ENCODE data around the gene RELL1. TPM values are rescaled to one million over a fixed set of nuclear protein-coding genes. Genes with fewer than 3 reads are reported as not detected.

RELL1 gene
- total and polyA plus RNA-seq, 2 donors (not counting 1 experiment from before 2014, with no cell fraction given): 0.64 to 3.2 TPM

DNA sequence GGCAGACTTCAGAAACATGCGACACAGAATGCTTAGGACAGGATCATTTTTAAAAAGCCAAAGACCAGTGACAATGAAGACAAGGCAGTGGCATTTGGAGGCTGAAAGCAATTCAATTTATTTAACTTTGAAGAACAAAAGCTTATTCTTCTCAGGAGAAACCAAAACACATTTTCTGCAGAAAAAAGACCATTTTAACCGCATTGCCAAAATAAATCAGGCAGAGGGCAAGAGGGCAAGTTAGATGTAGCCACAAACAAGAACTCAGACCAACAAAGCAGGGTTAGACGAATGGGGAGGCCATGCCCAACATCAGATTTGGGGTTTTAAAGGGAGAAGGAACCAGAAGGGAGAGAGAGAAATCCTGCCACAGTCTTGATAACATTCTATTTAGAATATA lies 58.9 kb downstream of the RELL1 start:
- Mint-ChIP-seq H3K27me3 (no peaks in the 10 kb centered on the region), H3K9me3 (ENCODE audit: insufficient read depth) (no peaks in the 10 kb centered on the region), H3K4me1 (no peaks in the 10 kb centered on the region), H3K27ac (no peak overlapping the region), H3K4me3 (no peak overlapping the region)
- intact Hi-C loops (cut with micrococcal nuclease): no loop called here
- DNase-seq: no peak
- TF ChIP-seq EZH2 (IDR thresholded peaks at IDR 0.05; ENCODE audit: borderline replicate concordance, insufficient read depth, low read depth, low read length, poor library complexity, severe bottlenecking): no peak
- TF ChIP-seq, protein P1, sequence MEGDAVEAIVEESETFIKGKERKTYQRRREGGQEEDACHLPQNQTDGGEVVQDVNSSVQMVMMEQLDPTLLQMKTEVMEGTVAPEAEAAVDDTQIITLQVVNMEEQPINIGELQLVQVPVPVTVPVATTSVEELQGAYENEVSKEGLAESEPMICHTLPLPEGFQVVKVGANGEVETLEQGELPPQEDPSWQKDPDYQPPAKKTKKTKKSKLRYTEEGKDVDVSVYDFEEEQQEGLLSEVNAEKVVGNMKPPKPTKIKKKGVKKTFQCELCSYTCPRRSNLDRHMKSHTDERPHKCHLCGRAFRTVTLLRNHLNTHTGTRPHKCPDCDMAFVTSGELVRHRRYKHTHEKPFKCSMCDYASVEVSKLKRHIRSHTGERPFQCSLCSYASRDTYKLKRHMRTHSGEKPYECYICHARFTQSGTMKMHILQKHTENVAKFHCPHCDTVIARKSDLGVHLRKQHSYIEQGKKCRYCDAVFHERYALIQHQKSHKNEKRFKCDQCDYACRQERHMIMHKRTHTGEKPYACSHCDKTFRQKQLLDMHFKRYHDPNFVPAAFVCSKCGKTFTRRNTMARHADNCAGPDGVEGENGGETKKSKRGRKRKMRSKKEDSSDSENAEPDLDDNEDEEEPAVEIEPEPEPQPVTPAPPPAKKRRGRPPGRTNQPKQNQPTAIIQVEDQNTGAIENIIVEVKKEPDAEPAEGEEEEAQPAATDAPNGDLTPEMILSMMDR (IDR thresholded peaks at IDR 0.05): no peak
- WGBS (ENCODE audit: insufficient coverage): 100% methylated on average over 1 of the region's 3 CpGs
- no peaks in the 10 kb centered on the region for H3K4me1 ChIP-seq (ENCODE audit: control insufficient read depth in 2 of 2, insufficient read depth in 2 of 2, low read length in 2 of 2)
- no peak overlapping the region for H3K27ac ChIP-seq (ENCODE audit: low read length in 2 of 2)
- H3K4me2 ChIP-seq (replicated peaks; ENCODE audit: low read depth, low read length, poor library complexity, severe bottlenecking): no peak overlapping the region
- no peaks in the 10 kb centered on the region for H3K9me3 ChIP-seq (ENCODE audit: control extremely low read depth in 1 of 3, control insufficient read depth in 2 of 3, insufficient read depth in 1 of 3, low read length in 2 of 3)
- no peak overlapping the region for H3K4me3 ChIP-seq (ENCODE audit: control extremely low read depth in 1 of 5, extremely low read depth in 1 of 5, insufficient read depth in 1 of 5, low read depth in 2 of 5, low read length in 4 of 5)
- ChIA-PET POLR2A (no interaction called here), CTCF (no interaction called here)
- H3K9ac ChIP-seq (ENCODE audit: low read length): no peak overlapping the region
- H3K36me3 ChIP-seq (replicated peaks in 1 of 2; ENCODE audit: control extremely low read depth in 1 of 2, control insufficient read depth in 1 of 2, extremely low read depth in 1 of 2, insufficient read depth in 2 of 2, low read length in 1 of 2): no peaks in the 10 kb centered on the region
- no peaks in the 10 kb centered on the region for H3K79me2 ChIP-seq (ENCODE audit: control insufficient read depth, insufficient read depth, low read length)
- no peaks in the 10 kb centered on the region for H4K20me1 ChIP-seq (ENCODE audit: control insufficient read depth, insufficient read depth, low read length, poor library complexity, severe bottlenecking)
- H3K27me3 ChIP-seq (replicated peaks in 1 of 4; ENCODE audit: control extremely low read depth in 1 of 4, control insufficient read depth in 3 of 4, insufficient read depth in 4 of 4, low read length in 3 of 4): no peaks in the 10 kb centered on the region
- no peak for ATAC-seq (ENCODE audit: low read depth)
- H2AFZ ChIP-seq (ENCODE audit: insufficient read depth, low read depth, low read length, poor library complexity, severe bottlenecking): no peak overlapping the region

GRCh38 chr4:37625499-37625898 lies 60.7 kb downstream of the RELL1 start:
- no peak overlapping the region for H2AFZ ChIP-seq (ENCODE audit: insufficient read depth, low read depth, low read length, poor library complexity, severe bottlenecking)
- WGBS (ENCODE audit: insufficient coverage): no CpG with 5 or more reads among the region's 1 CpG
- H3K27ac ChIP-seq (ENCODE audit: low read length in 2 of 2): no peak overlapping the region
- CTCF ChIA-PET: no interaction called here
- TF ChIP-seq, protein P1 (IDR thresholded peaks at IDR 0.05): no peak
- no peak for TF ChIP-seq EZH2 (IDR thresholded peaks at IDR 0.05; ENCODE audit: borderline replicate concordance, insufficient read depth, low read depth, low read length, poor library complexity, severe bottlenecking)
- H4K20me1 ChIP-seq (ENCODE audit: control insufficient read depth, insufficient read depth, low read length, poor library complexity, severe bottlenecking): no peaks in the 10 kb centered on the region
- no peaks in the 10 kb centered on the region for H3K27me3 ChIP-seq (replicated peaks in 1 of 4; ENCODE audit: control extremely low read depth in 1 of 4, control insufficient read depth in 3 of 4, insufficient read depth in 4 of 4, low read length in 3 of 4)
- POLR2A ChIA-PET: no interaction called here
- no peak for ATAC-seq (ENCODE audit: low read depth)
- H3K36me3 ChIP-seq (replicated peaks in 1 of 2; ENCODE audit: control extremely low read depth in 1 of 2, control insufficient read depth in 1 of 2, extremely low read depth in 1 of 2, insufficient read depth in 2 of 2, low read length in 1 of 2): no peaks in the 10 kb centered on the region
- H3K79me2 ChIP-seq (ENCODE audit: control insufficient read depth, insufficient read depth, low read length): no peaks in the 10 kb centered on the region
- H3K9ac ChIP-seq (ENCODE audit: low read length): no peak overlapping the region
- H3K4me2 ChIP-seq (replicated peaks; ENCODE audit: low read depth, low read length, poor library complexity, severe bottlenecking): no peak overlapping the region
- Mint-ChIP-seq H3K27ac (no peak overlapping the region), H3K4me1 (no peaks in the 10 kb centered on the region), H3K9me3 (ENCODE audit: insufficient read depth) (no peaks in the 10 kb centered on the region), H3K27me3 (no peaks in the 10 kb centered on the region), H3K4me3 (no peak overlapping the region)
- H3K4me3 ChIP-seq (ENCODE audit: control extremely low read depth in 1 of 5, extremely low read depth in 1 of 5, insufficient read depth in 1 of 5, low read depth in 2 of 5, low read length in 4 of 5): no peak overlapping the region
- DNase-seq: no peak
- no peaks in the 10 kb centered on the region for H3K9me3 ChIP-seq (ENCODE audit: control extremely low read depth in 1 of 3, control insufficient read depth in 2 of 3, insufficient read depth in 1 of 3, low read length in 2 of 3)
- H3K4me1 ChIP-seq (ENCODE audit: control insufficient read depth in 2 of 2, insufficient read depth in 2 of 2, low read length in 2 of 2): no peaks in the 10 kb centered on the region
- intact Hi-C loops (cut with micrococcal nuclease): no loop called here

Measured in B cell (primary cell).